Ovary (tissue), 9 donors: Measurements from ENCODE around the gene SVIL. TPM values are rescaled to one million over a fixed set of nuclear protein-coding genes. Genes with fewer than 3 reads are reported as not detected.

Experiments
- DNase-seq, 5 donors: peaks; one replicate each; pipeline ENCODE4 v3.0.0-alpha.2; 2019 to 2020
- H3K27ac ChIP-seq, 2 donors: fragments of 200-600 bp; one replicate each; pipeline versions ENCODE4 v1.5.1 to v1.8.0; 2019 to 2022
- H3K27me3 ChIP-seq: fragments of 200-600 bp; one replicate; pipeline ENCODE4 v1.8.0; 2022
- H3K36me3 ChIP-seq: fragments of 200-600 bp; sonication (generic); one replicate; pipeline ENCODE4 v1.5.1; 2019
- H3K4me1 ChIP-seq: one replicate; pipeline ENCODE4 v1.8.1; 2013; ENCODE audit warnings: mild to moderate bottlenecking, moderate library complexity; ENCODE audit not compliant: insufficient read depth
- H3K4me3 ChIP-seq: fragments of 200-600 bp; sonication (generic); one replicate; pipeline ENCODE4 v1.5.1; 2017
- H3K9me3 ChIP-seq, 2 donors: fragments of 200-600 bp in 1 of 2; sonication (generic) in 1 of 2; one replicate each; pipeline versions ENCODE4 v1.5.1 to v1.8.1; 2013 to 2019; ENCODE audit warnings: mild to moderate bottlenecking in 1 of 2, moderate library complexity in 1 of 2
- EP300 ChIP-seq: sonication (generic); formaldehyde crosslinking; IDR thresholded peaks from one replicate; pipeline ENCODE4 v1.6.1; 2017; ENCODE audit warnings: antibody characterized with exemption
- POLR2A ChIP-seq: fragments of 450-650 bp; IDR thresholded peaks from one replicate; pipeline ENCODE4 v1.6.1; 2017; ENCODE audit warnings: antibody characterized with exemption, mild to moderate bottlenecking, moderate library complexity
- WGBS, 3 donors: extraction: QIAGEN DNeasy Blood & Tissue Kit in 1 of 3; methylation state at CpG; one replicate each; pipeline versions ENCODE4 v1.1.5 to v1.1.7; 2013 to 2017; 5-methylcytosine and 5-hydroxymethylcytosine counted together
- intact Hi-C, 4 donors: fragments of 100-400 bp; cut with DNase I; formaldehyde crosslinking; loops; one replicate each; pipeline versions ENCODE4 v1.11.0 to v1.15.1; 2022 to 2023
- polyA plus RNA-seq, 2 donors: library from polyadenylated mRNA; stranded (reverse); fragments of 200-250 nt in 1 of 2; fragments of 350-450 nt in 1 of 2; fragmentation: Illumina TruSeq in 1 of 2; extraction: RNeasy Lipid Tissue Mini Kit (QIAGEN cat#74804) in 1 of 2; gene quantifications; one replicate each; pipeline ENCODE4 v1.2.3, GENCODE V29; 2013 to 2014
- total RNA-seq, 7 donors: library from RNA; depleted of rRNA in 2 of 7; stranded (reverse); fragments of >200 nt in 2 of 7; fragmentation: NEBNext Ultra II Directional in 3 of 7; extraction: Animal tissue kit (Norgen Biotek cat#: 25700) in 3 of 7; gene quantifications; one replicate each; pipeline versions ENCODE4 v1.1.0 to v1.2.4, GENCODE V29; 2016 to 2023
- TF ChIP-seq, protein P1 (sequence below), 3 donors: fragments of 450-650 bp in 2 of 3; fragments of 200-600 bp in 1 of 3; IDR thresholded peaks; one replicate each; pipeline versions ENCODE4 v1.5.1 to v1.8.0; 2016 to 2022; ENCODE audit warnings: antibody characterized with exemption in 3 of 3, mild to moderate bottlenecking in 1 of 3
- donor health status: DM: no; HTN: no; CAD: no; lungs with moderate emphysema.
- donor health status: DM: no; HTN: no; CAD: no.
- donor health status: Bipolar disorder and iron deficiency.
- donor health status: DM: yes; HTN: yes; CAD: no.
- donor health status: DM: no; HTN: no; CAD: no.
- donor health status: DM: yes; HTN: yes; CAD: no.

Gene SVIL
- total and polyA plus RNA-seq, 9 donors: 49.9 to 225 (median 139) TPM

DNA sequence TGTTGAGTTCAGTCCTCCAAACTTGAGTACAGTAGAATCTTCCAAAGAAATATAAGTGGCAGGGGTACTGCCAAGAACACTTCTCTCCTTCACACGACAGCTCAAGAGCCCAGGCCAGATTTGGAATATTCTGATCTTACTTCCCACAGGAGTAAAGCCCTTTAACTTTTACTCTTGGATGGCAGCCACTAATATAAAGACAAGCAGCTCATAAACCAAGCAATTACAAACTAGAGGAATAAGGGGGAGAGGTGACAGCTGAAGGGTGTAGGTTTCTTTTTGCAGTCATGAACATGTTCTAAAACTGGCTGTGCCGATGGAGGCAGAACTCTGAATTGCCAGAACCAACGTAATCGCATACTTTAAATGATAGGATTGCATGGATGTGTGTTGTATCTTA lies 74.8 kb downstream of the SVIL start:
- Histone ChIP-seq H3K4me1 (peaks cover 4% of the 10 kb centered on the region), H3K36me3 (no peaks in the 10 kb centered on the region), H3K9me3 (no peaks in the 10 kb centered on the region), H3K27ac (no peak overlapping the region), H3K27me3 (no peaks in the 10 kb centered on the region), H3K4me3 (no peak overlapping the region)
- intact Hi-C loops: no loop called here
- 30 to 44% (median 43%) methylated on average over 4 of the region's 4 CpGs for WGBS, 3 donors
- DNase-seq: no peak
- TF ChIP-seq EP300 (no peak), POLR2A (no peak)
- TF ChIP-seq, protein P1, sequence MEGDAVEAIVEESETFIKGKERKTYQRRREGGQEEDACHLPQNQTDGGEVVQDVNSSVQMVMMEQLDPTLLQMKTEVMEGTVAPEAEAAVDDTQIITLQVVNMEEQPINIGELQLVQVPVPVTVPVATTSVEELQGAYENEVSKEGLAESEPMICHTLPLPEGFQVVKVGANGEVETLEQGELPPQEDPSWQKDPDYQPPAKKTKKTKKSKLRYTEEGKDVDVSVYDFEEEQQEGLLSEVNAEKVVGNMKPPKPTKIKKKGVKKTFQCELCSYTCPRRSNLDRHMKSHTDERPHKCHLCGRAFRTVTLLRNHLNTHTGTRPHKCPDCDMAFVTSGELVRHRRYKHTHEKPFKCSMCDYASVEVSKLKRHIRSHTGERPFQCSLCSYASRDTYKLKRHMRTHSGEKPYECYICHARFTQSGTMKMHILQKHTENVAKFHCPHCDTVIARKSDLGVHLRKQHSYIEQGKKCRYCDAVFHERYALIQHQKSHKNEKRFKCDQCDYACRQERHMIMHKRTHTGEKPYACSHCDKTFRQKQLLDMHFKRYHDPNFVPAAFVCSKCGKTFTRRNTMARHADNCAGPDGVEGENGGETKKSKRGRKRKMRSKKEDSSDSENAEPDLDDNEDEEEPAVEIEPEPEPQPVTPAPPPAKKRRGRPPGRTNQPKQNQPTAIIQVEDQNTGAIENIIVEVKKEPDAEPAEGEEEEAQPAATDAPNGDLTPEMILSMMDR (IDR thresholded peaks at IDR 0.05): no peak

DNA sequence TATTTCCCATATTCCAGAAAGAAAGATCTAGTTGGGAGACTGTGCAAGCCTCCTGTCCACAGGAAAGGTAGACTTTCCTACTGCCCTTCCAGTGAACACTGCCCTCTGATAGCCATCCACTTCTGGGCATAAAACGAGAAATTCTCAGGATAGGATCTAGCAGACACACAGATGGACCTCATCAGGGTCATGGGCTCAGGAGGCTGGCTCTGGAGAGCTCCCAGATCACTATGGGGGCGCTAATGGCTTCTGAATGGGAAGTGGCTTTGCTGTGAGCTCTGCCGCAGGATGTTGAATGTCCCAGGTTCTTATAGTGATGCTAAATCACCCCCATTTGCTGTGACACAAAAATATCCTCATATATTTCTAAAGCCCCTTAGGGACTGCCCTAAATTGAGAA lies 77.1 kb downstream of the SVIL start:
- TF ChIP-seq, protein P1 (IDR thresholded peaks at IDR 0.05): no peak
- no peak for TF ChIP-seq POLR2A
- no peak for TF ChIP-seq EP300
- no peak for DNase-seq
- peaks cover 4% of the 10 kb centered on the region for H3K4me1 ChIP-seq
- 83 to 91% (median 84%) methylated on average over 3 of the region's 3 CpGs for WGBS, 3 donors
- no peaks in the 10 kb centered on the region for H3K27me3 ChIP-seq
- H3K36me3 ChIP-seq: no peaks in the 10 kb centered on the region
- H3K4me3 ChIP-seq: no peak overlapping the region
- no peak overlapping the region for H3K27ac ChIP-seq
- no peaks in the 10 kb centered on the region for H3K9me3 ChIP-seq
- intact Hi-C loops: no loop called here

DNA sequence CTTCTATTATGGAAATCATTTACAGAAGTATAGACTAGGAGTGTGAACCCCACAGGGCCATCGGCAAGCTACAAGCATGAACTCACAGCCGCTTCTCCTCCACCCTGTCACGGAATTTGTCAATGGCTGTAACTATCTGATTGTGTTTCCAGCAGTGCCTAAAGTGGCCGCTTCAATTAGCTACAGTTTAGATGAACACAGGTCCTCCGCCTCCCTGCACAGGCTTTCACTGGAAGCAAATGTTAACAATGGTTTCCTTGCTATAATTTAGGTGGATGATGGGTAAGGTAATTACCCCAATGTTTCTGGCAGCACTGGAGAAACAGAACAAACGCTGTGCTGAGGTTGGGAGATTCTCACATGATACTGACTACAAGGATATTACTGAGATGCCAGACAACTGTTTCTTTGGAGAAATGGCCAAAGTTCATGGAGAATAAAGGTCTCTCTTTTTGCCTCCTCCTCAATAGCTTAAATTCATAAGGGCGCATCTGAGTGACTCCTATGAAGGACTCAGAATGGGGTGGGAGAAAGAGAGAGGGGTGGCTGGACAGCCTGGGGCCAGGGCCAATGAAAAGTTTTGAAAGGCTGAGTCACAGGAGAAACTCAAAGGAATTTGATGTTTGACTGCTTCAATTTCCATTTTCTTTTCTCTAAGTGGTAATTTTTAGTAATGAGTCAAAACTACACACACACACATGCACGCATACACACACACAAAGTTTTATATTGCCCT lies 78.9 kb downstream of the SVIL start:
- Histone ChIP-seq H3K9me3 (no peaks in the 10 kb centered on the region), H3K27me3 (no peaks in the 10 kb centered on the region), H3K4me1 (peaks cover 4% of the 10 kb centered on the region), H3K36me3 (no peaks in the 10 kb centered on the region), H3K27ac (no peak overlapping the region), H3K4me3 (no peak overlapping the region)
- TF ChIP-seq POLR2A (no peak), EP300 (no peak)
- TF ChIP-seq, protein P1 (IDR thresholded peaks at IDR 0.05): no peak
- intact Hi-C loops: no loop called here
- DNase-seq: no peak
- 70 to 81% (median 72%) methylated on average over 8 of the region's 8 CpGs for WGBS, 3 donors

GRCh38 chr10:29555091-29555745 lies 79.6 kb downstream of the SVIL start:
- H3K27ac ChIP-seq: no peak overlapping the region
- TF ChIP-seq POLR2A (no peak), EP300 (no peak)
- TF ChIP-seq, protein P1 (IDR thresholded peaks at IDR 0.05): no peak

More at GRCh38 chr10:29555091-29555745, 79.6 kb downstream of the SVIL start:
- peaks cover 4% of the 10 kb centered on the region for H3K4me1 ChIP-seq
- intact Hi-C loops: no loop called here
- DNase-seq: no peak
- no peaks in the 10 kb centered on the region for H3K9me3 ChIP-seq
- 78 to 82% (median 79%) methylated on average over 6 of the region's 6 CpGs for WGBS, 3 donors
- H3K36me3 ChIP-seq: no peaks in the 10 kb centered on the region
- no peaks in the 10 kb centered on the region for H3K27me3 ChIP-seq
- H3K4me3 ChIP-seq: no peak overlapping the region
